ENCODE measurements around the gene ALDH3A2.

The ALDH3A2 gene

GRCh38 chr17:19648475-19649273 is at the start of gene ALDH3A2:
TSS of gene ALDH3A2 (plus strand) at chr17:19648751. CDS start at chr17:19648972, 221 bp downstream.
- no peaks in the 10 kb centered on the region for H3K27me3 ChIP-seq (replicated peaks; ENCODE audit: control insufficient read depth, insufficient read depth, low read length)
- H3K4me3 ChIP-seq (replicated peaks; ENCODE audit: low read depth, low read length), result peak within 1 kb of the TSS; percentile 80
- DNase-seq (ENCODE audit: extremely low read depth, insufficient read length), result peak; percentile 94
- TF ChIP-seq CTCF (IDR thresholded peaks at IDR 0.05; ENCODE audit: insufficient read depth, low read length, poor library complexity, severe bottlenecking), result no peak
- no peaks in the 10 kb centered on the region for H3K36me3 ChIP-seq (ENCODE audit: control insufficient read depth, insufficient read depth, low read length)

- no peak for TF ChIP-seq CTCF (IDR thresholded peaks at IDR 0.05; ENCODE audit: insufficient read depth, low read length, poor library complexity, severe bottlenecking)
- H3K27me3 ChIP-seq (replicated peaks; ENCODE audit: control insufficient read depth, insufficient read depth, low read length), result no peaks in the 10 kb centered on the region
- H3K4me3 ChIP-seq (replicated peaks; ENCODE audit: low read depth, low read length), result no peak overlapping the region
- no peak for DNase-seq (ENCODE audit: extremely low read depth, insufficient read length)
- no peaks in the 10 kb centered on the region for H3K36me3 ChIP-seq (ENCODE audit: control insufficient read depth, insufficient read depth, low read length)
These were observed 38.2 kb upstream of the ALDH3A2 start for GRCh38 chr17:19610311-19610710.

- no peak for DNase-seq (ENCODE audit: extremely low read depth, insufficient read length)
- no peaks in the 10 kb centered on the region for H3K27me3 ChIP-seq (replicated peaks; ENCODE audit: control insufficient read depth, insufficient read depth, low read length)
- no peak for TF ChIP-seq CTCF (IDR thresholded peaks at IDR 0.05; ENCODE audit: insufficient read depth, low read length, poor library complexity, severe bottlenecking)
These were observed 37.7 kb upstream of the ALDH3A2 start for GRCh38 chr17:19610879-19611278.

GRCh38 chr17:19613979-19614378 is 34.6 kb upstream of the ALDH3A2 start:
- Histone ChIP-seq H3K36me3 (ENCODE audit: control insufficient read depth, insufficient read depth, low read length) (no peaks in the 10 kb centered on the region), H3K27me3 (replicated peaks; ENCODE audit: control insufficient read depth, insufficient read depth, low read length) (no peaks in the 10 kb centered on the region), H3K4me3 (replicated peaks; ENCODE audit: low read depth, low read length) (no peak overlapping the region)
- no peak for TF ChIP-seq CTCF (IDR thresholded peaks at IDR 0.05; ENCODE audit: insufficient read depth, low read length, poor library complexity, severe bottlenecking)
- DNase-seq (ENCODE audit: extremely low read depth, insufficient read length), result no peak

More at GRCh38 chr17:19610879-19611278, 37.7 kb upstream of the ALDH3A2 start:
- Histone ChIP-seq H3K36me3 (ENCODE audit: control insufficient read depth, insufficient read depth, low read length) (no peaks in the 10 kb centered on the region), H3K4me3 (replicated peaks; ENCODE audit: low read depth, low read length) (no peak overlapping the region)

GRCh38 chr17:19614900-19615299 is 33.7 kb upstream of the ALDH3A2 start:
- TF ChIP-seq CTCF (IDR thresholded peaks at IDR 0.05; ENCODE audit: insufficient read depth, low read length, poor library complexity, severe bottlenecking), result no peak
- DNase-seq (ENCODE audit: extremely low read depth, insufficient read length), result no peak
- Histone ChIP-seq H3K27me3 (replicated peaks; ENCODE audit: control insufficient read depth, insufficient read depth, low read length) (no peaks in the 10 kb centered on the region), H3K36me3 (ENCODE audit: control insufficient read depth, insufficient read depth, low read length) (no peaks in the 10 kb centered on the region), H3K4me3 (replicated peaks; ENCODE audit: low read depth, low read length) (no peak overlapping the region)

Data from GM06990 (cell line).